Peyer's patch (tissue), 4 donors: ENCODE measurements around the gene RPLP2. TPM values are rescaled to one million over a fixed set of nuclear protein-coding genes. Genes with fewer than 3 reads are reported as not detected.

Experiments used
- DNase-seq, 3 donors: peaks; one replicate each; pipeline ENCODE4 v3.0.0-alpha.2; 2017 to 2019
- H3K27ac ChIP-seq, 4 donors: fragments of 200-600 bp; sonication (generic); one replicate each; pipeline ENCODE4 v1.5.1; 2016 to 2019
- H3K27me3 ChIP-seq, 2 donors: fragments of 200-600 bp; sonication (generic); one replicate each; pipeline ENCODE4 v1.5.1; 2019
- H3K36me3 ChIP-seq, 3 donors: fragments of 200-600 bp; sonication (generic); one replicate each; pipeline ENCODE4 v1.5.1; 2016 to 2019
- H3K4me1 ChIP-seq, 4 donors: fragments of 200-600 bp; sonication (generic); one replicate each; pipeline ENCODE4 v1.5.1; 2016 to 2019
- H3K4me3 ChIP-seq, 4 donors: fragments of 200-600 bp; sonication (generic); 1 replicate in 3 of 4; 2 replicates in 1 of 4; pipeline ENCODE4 v1.5.1; 2016 to 2019; ENCODE audit warnings: mild to moderate bottlenecking in 1 of 4
- H3K9me3 ChIP-seq, 4 donors: fragments of 200-600 bp; sonication (generic); one replicate each; pipeline ENCODE4 v1.5.1; 2016 to 2019; ENCODE audit warnings: mild to moderate bottlenecking in 1 of 4
- POLR2A ChIP-seq, 2 donors: fragments of 450-650 bp; IDR thresholded peaks; one replicate each; pipeline ENCODE4 v1.5.1; 2017; ENCODE audit warnings: antibody characterized with exemption in 2 of 2, mild to moderate bottlenecking in 2 of 2, moderate library complexity in 2 of 2
- small RNA-seq, 2 donors: library from RNA; depleted of rRNA; stranded (forward); fragments of <200 nt; gene quantifications; one replicate each; pipeline ENCODE3, GENCODE V24; 2016
- total RNA-seq, 4 donors: library from RNA; depleted of rRNA; stranded (reverse); fragments of >200 nt; gene quantifications; one replicate each; pipeline ENCODE4 v1.1.0, GENCODE V29; 2016
- TF ChIP-seq, protein P1 (sequence below), 6 experiments: fragments of 450-650 bp in 4 of 6; fragments of 200-600 bp in 2 of 6; sonication (generic) in 1 of 6; IDR thresholded peaks; one replicate each; pipeline ENCODE4 v1.5.1; 2017 to 2019; ENCODE audit warnings: antibody characterized with exemption in 6 of 6, mild to moderate bottlenecking in 3 of 6, moderate library complexity in 1 of 6

Gene RPLP2
- total RNA-seq, 4 donors from 2014 or later = 261 to 1,717 (median 510) TPM

- Histone ChIP-seq H3K27me3 (peaks cover 0 to 4% of the 10 kb centered on the region in 2 donors), H3K4me1 (peaks cover 0 to 26% (median 0%) of the 10 kb centered on the region in 4 donors), H3K9me3 (no peaks in the 10 kb centered on the region), H3K4me3 (no peak overlapping the region), H3K27ac (peak overlapping the region in 1 of 4 donors; percentile 26), H3K36me3 (no peaks in the 10 kb centered on the region)
- TF ChIP-seq, protein P1, sequence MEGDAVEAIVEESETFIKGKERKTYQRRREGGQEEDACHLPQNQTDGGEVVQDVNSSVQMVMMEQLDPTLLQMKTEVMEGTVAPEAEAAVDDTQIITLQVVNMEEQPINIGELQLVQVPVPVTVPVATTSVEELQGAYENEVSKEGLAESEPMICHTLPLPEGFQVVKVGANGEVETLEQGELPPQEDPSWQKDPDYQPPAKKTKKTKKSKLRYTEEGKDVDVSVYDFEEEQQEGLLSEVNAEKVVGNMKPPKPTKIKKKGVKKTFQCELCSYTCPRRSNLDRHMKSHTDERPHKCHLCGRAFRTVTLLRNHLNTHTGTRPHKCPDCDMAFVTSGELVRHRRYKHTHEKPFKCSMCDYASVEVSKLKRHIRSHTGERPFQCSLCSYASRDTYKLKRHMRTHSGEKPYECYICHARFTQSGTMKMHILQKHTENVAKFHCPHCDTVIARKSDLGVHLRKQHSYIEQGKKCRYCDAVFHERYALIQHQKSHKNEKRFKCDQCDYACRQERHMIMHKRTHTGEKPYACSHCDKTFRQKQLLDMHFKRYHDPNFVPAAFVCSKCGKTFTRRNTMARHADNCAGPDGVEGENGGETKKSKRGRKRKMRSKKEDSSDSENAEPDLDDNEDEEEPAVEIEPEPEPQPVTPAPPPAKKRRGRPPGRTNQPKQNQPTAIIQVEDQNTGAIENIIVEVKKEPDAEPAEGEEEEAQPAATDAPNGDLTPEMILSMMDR (IDR thresholded peaks at IDR 0.05) = no peak
- no peak for TF ChIP-seq POLR2A (IDR thresholded peaks at IDR 0.05)
- DNase-seq = no peak
These were observed 50.7 kb downstream of the RPLP2 start for GRCh38 chr11:860234-861104.

GRCh38 chr11:861105-861479 is 51.3 kb downstream of the RPLP2 start:
- Histone ChIP-seq H3K27ac (no peak overlapping the region), H3K27me3 (peaks cover 0 to 4% of the 10 kb centered on the region in 2 donors), H3K4me3 (no peak overlapping the region), H3K4me1 (peaks cover 0 to 26% (median 0%) of the 10 kb centered on the region in 4 donors), H3K36me3 (no peaks in the 10 kb centered on the region), H3K9me3 (no peaks in the 10 kb centered on the region)
- TF ChIP-seq, protein P1 (IDR thresholded peaks at IDR 0.05) = no peak
- TF ChIP-seq POLR2A (IDR thresholded peaks at IDR 0.05) = no peak
- no peak for DNase-seq

DNA sequence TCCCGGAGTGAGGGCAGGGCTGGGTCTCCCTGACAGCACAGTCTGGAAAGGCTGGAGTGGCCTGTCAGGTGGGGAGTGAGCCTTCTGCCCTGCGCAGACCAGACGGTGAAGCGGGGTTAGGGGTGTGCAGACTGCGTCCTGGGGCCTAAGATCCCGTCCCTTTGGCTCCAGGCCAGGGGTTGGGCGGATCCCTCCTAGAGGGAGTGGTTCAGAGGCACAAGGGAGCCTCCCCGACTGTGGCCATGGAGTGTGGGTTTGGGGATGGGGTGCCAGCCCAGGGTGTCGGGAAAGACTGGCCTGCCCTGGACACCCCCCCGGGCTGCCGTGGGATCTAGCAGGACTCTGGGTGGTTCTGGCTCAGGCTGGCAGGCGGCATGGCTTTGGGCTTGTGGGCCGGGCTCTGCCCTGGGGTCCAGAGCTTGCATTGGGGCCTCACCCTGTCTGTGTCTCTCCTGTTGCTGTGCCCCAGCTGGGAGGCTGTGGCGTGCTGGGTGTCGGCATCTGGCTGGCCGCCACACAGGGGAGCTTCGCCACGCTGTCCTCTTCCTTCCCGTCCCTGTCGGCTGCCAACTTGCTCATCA is 52.4 kb downstream of the RPLP2 start:
- no peak for DNase-seq
- Histone ChIP-seq H3K9me3 (no peaks in the 10 kb centered on the region), H3K27ac (no peak overlapping the region), H3K4me1 (peaks cover 0 to 26% (median 0%) of the 10 kb centered on the region in 4 donors), H3K4me3 (no peak overlapping the region), H3K36me3 (no peaks in the 10 kb centered on the region), H3K27me3 (peaks cover 0 to 4% of the 10 kb centered on the region in 2 donors)
- TF ChIP-seq, protein P1 (IDR thresholded peaks at IDR 0.05) = no peak
- TF ChIP-seq POLR2A (IDR thresholded peaks at IDR 0.05) = no peak

Small RNA genes lying within 50 kb of the gene (small RNA-seq; reads per million reads assigned to genes)
- 0 reads per million in 2 donors for gene SNORA52

Other genes starting within 250 kb of the RPLP2 start
- gene LMNTD2, start 249.2 kb upstream of the RPLP2 start, total RNA-seq = 10 to 100 TPM in 3 of 4 donors, 1 to 10 TPM in 1; 6.6 to 32.9 (median 14.1) TPM
- gene RASSF7, start 249.0 kb upstream of the RPLP2 start, total RNA-seq = 100 to 1,000 TPM in 3 of 4 donors, 10 to 100 TPM in 1; 80.9 to 340 (median 172) TPM
- 10 to 100 TPM; 48.4 to 88.0 (median 57.8) TPM for gene PHRF1, start 233.5 kb upstream of the RPLP2 start, total RNA-seq
- 10 to 100 TPM; 28.1 to 80.9 (median 58.4) TPM for gene IRF7, start 194.0 kb upstream of the RPLP2 start, total RNA-seq
- gene CDHR5, start 185.0 kb upstream of the RPLP2 start, total RNA-seq = 1,000 to 10,000 TPM in 3 of 4 donors, 10 to 100 TPM in 1; 77.6 to 1,696 (median 1,274) TPM
- gene SCT, start 182.8 kb upstream of the RPLP2 start, total RNA-seq = 10 to 100 TPM in 1 of 4 donors, not detected in 3; 12.6 TPM
- 1 to 10 TPM in 2 of 4 donors, not detected in 2; 1.6 to 3.0 TPM for gene DRD4, start 172.7 kb upstream of the RPLP2 start, total RNA-seq
- gene DEAF1, start 114.7 kb upstream of the RPLP2 start, total RNA-seq = 10 to 100 TPM; 14.9 to 56.2 (median 47.0) TPM
- gene TMEM80, start 114.2 kb upstream of the RPLP2 start, total RNA-seq = 10 to 100 TPM; 10.7 to 58.9 (median 44.5) TPM
- gene EPS8L2, start 103.7 kb upstream of the RPLP2 start, total RNA-seq = 100 to 1,000 TPM; 258 to 710 (median 672) TPM
- gene TALDO1, start 62.5 kb upstream of the RPLP2 start, total RNA-seq = 100 to 1,000 TPM; 140 to 175 (median 149) TPM
- 10 to 100 TPM; 47.6 to 81.7 (median 52.9) TPM for gene GATD1, start 32.5 kb upstream of the RPLP2 start, total RNA-seq
- gene CEND1, start 19.9 kb upstream of the RPLP2 start, total RNA-seq = not detected
- 10 to 100 TPM; 14.2 to 22.0 (median 16.6) TPM for gene SLC25A22, start 11.7 kb upstream of the RPLP2 start, total RNA-seq
- gene PIDD1, start 4.7 kb upstream of the RPLP2 start, total RNA-seq = 10 to 100 TPM; 29.1 to 83.3 (median 70.2) TPM
- gene PNPLA2, start 8.9 kb downstream of the RPLP2 start, total RNA-seq = 100 to 1,000 TPM in 3 of 4 donors, 10 to 100 TPM in 1; 71.8 to 254 (median 163) TPM
- gene CRACR2B, start 18.0 kb downstream of the RPLP2 start, total RNA-seq = 100 to 1,000 TPM in 3 of 4 donors, 10 to 100 TPM in 1; 44.0 to 175 (median 110) TPM
- gene CD151, start 23.0 kb downstream of the RPLP2 start, total RNA-seq = 100 to 1,000 TPM; 102 to 277 (median 237) TPM
- 10 to 100 TPM; 37.8 to 67.1 (median 44.8) TPM for gene POLR2L, start 32.6 kb downstream of the RPLP2 start, total RNA-seq
- gene TSPAN4, start 32.9 kb downstream of the RPLP2 start, total RNA-seq = 10 to 100 TPM; 20.0 to 52.1 (median 38.4) TPM
- gene CHID1, start 100.8 kb downstream of the RPLP2 start, total RNA-seq = 10 to 100 TPM; 50.6 to 72.6 (median 57.2) TPM
- 100 to 1,000 TPM; 103 to 383 (median 136) TPM for gene AP2A2, start 115.9 kb downstream of the RPLP2 start, total RNA-seq
- not detected for gene MUC6, start 226.8 kb downstream of the RPLP2 start, total RNA-seq